Stomach (tissue), 4 donors: ENCODE measurements around the gene FTSJ3.
"Not testable (repeated sequence)": the region's sequence is repeated elsewhere in the genome, so short reads cannot be mapped to it uniquely, and the experiment has no call there.

Experiments
- CTCF ChIP-seq, 7 experiments: fragments of 450-650 bp in 4 of 7; fragments of 200-600 bp in 3 of 7; sonication (generic) in 3 of 7; IDR thresholded peaks; one replicate each; pipeline ENCODE4 v1.5.1; 2016 to 2019; ENCODE audit warnings: antibody characterized with exemption in 7 of 7, control low read depth in 2 of 7, mild to moderate bottlenecking in 1 of 7
- POLR2AphosphoS5 ChIP-seq, 3 donors: sonication (generic); formaldehyde crosslinking; IDR thresholded peaks; one replicate each; pipeline ENCODE4 v1.6.1; 2016; ENCODE audit warnings: antibody characterized with exemption in 3 of 3

DNA sequence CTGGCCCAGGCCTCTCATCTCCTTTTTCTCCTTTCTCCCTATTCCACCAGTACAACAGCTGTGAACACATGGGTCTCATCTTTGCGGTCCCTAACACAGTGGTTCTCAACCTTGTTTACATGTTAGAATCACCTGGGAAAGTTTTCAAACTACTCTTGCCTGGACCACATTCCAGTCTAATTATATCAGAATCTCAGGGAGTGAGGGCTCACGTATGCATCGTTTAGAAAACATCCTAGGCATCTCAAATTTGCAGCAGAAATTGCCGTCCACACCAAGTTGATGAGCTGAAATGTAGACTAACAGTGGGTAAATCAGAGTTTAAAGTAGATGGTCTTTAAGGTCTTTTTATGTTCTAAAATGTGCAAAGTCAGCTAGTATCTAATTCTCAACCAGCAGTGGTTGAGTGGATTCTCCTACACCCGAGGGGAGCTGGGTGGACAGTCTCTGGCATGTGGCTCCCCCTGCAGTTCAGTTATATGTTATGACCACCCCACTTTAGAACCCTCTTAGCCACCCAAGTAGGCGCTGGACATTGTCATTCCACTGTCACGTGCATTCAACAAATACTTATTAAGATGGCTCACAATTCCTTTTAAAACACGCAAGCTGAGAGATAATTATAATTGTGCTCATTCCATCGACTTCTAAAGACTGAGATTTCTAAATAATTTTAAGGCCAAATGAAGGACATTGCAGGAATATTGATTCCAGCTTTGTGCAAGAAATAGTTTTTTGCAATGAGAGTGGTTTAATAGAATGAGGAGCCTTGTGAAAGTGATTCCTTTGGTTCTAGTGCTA, 42.2 kb upstream of the FTSJ3 start:
- not testable (repeated sequence) for TF ChIP-seq CTCF, POLR2AphosphoS5 (IDR thresholded peaks at IDR 0.05)
